EH (cell line): ENCODE results near the gene COMMD10.
"Not testable (repeated sequence)": the region's sequence is repeated elsewhere in the genome, so short reads cannot be mapped to it uniquely, and the experiment has no call there.

ENCODE experiments used
- DNase-seq: peaks from one replicate; pipeline ENCODE4 v3.0.0-alpha.2; 2015; ENCODE audit warnings: low read depth

COMMD10 gene

DNA sequence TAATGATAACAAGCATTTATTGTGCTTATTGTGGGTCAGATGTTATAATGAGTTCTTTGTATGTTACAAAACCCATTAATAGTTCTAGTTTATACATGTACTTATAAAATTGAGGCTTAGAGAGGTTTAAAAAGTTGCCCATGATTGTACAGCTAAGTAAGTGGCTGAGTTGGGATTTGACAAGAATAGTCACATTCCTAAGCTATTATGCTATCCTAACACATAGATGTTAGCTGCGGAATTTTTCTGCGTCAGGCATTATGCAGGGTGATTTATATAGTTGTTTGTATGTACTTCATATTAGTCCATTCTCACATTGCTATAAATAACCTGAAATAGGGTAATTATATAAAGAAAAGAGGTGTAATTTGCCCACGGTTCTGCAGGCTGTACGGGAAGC, 12.5 kb downstream of the COMMD10 start:
- peak; percentile 23 for DNase-seq

GRCh38 chr5:116098998-116099397, 14.2 kb downstream of the COMMD10 start:
- no peak for DNase-seq

GRCh38 chr5:116104941-116105340, 20.1 kb downstream of the COMMD10 start:
- DNase-seq, result not testable (repeated sequence)

- DNase-seq, result no peak
Observed at GRCh38 chr5:116115163-116115562, 30.3 kb downstream of the COMMD10 start.

DNA sequence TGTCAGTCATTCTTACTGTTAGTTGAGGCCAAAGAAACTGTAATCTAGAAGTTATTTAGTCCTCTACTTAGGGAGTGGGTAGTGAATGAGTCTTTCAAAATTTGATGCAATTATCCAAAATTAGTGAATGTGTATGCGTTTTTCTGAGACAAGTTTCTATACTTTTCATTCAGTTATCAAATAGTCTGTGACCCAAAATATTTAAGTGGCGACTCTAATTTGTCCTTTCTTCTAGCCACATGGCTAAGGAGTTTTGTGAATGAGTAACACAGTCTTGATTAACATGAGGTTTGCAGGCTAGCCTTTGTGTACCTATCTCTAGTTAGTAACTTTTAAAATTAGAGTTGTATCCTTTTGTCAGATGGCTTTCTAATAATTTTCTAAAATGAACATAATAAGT, 45.6 kb downstream of the COMMD10 start:
- peak; percentile 71 for DNase-seq

- no peak for DNase-seq
Observed at GRCh38 chr5:116130976-116131375, 46.2 kb downstream of the COMMD10 start.

- no peak for DNase-seq
Observed at GRCh38 chr5:116133281-116133680, 48.5 kb downstream of the COMMD10 start.

DNA sequence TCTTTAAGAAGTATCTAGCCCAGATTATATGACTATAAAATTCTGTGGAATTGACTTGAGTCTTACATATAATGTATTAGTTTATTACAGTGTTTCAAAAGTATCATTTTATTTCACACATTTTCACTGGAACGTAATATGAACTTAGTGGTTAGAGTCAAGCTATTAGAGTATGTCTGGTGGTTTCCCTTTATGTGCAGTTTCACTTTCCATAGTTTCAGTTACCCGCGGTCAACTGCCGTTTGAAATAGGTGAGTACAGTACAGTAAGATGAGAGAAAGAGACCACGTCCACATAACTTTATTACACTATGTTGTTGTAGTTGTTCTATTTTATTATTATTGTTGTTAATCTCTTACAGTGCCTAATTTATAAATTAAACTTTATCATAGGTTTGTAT, 50.5 kb downstream of the COMMD10 start:
- no peak for DNase-seq

GRCh38 chr5:116137544-116138378, 52.9 kb downstream of the COMMD10 start:
- DNase-seq, result peak; percentile 54

- DNase-seq, result no peak
Observed at GRCh38 chr5:116142495-116142894, 57.7 kb downstream of the COMMD10 start.

- DNase-seq, result peak; percentile 70
Observed at GRCh38 chr5:116144103-116144502, 59.3 kb downstream of the COMMD10 start.

DNA sequence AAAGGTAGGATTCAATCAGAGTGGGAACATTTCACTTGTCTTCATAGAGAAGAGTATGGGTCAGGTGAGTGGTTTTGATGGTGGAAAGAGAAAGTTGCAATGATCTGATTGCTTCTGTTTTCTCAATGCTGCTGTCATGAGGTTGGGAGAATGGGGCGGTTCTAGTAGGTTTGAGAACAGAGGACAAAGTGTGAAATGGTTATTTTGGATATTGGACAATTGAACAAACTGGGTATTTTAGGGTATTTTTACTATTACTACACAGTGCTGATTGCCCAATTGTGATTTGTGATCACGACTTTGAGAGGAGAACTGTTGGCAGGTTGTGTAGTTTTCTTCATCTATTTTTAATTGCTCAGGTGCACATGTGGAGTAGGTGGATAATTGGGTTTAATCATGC, 60.2 kb downstream of the COMMD10 start:
- no peak for DNase-seq

DNA sequence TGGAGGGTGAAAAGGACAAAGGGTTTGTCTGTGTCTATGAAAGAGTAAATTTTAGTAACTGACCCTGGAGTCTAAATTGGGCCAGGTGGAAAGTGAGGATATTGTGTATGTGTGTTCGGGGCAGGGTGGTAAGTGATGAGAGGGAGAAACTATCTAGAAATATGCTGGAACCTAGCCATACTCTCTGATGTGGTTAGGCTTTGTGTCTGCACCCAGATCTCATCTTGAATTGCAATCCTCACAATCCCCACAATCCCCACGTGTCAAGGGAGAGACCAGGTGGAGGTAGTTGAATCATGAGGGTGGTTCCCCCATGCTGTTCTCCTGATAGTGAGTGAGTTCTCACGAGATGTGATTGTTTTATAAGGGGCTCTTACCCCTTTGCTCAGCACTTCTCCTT, 60.6 kb downstream of the COMMD10 start:
- no peak for DNase-seq

- DNase-seq, result peak; percentile 13
Observed at GRCh38 chr5:116152169-116152568, 67.3 kb downstream of the COMMD10 start.

DNA sequence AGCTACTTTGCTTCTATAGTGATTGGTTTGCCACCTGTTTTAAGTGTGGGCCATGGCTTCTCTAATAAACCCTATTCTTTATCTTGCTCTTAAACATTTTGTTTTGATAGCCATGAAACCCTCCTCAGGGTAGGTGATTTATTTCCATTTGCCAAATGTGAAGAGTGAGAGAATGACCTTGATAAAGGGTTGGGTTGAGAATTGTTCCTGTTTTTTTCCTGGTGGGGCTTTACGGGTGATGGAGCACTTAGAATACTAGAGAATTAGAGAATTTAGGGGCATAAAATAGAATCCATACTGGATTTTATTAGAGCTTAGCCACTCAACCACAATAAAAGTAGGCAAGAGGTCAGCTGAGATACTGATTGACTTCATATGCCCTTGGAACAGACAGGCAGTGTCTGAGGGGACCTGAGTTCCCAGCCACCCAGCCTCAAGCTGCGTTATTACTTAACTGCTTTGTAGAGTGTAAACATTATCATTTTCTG, 68.9 kb downstream of the COMMD10 start:
- no peak for DNase-seq

GRCh38 chr5:116154252-116154651, 69.4 kb downstream of the COMMD10 start:
- DNase-seq, result no peak

GRCh38 chr5:116154931-116155330, 70.1 kb downstream of the COMMD10 start:
- no peak for DNase-seq

- no peak for DNase-seq
Observed at GRCh38 chr5:116157902-116158301, 73.1 kb downstream of the COMMD10 start.

GRCh38 chr5:116159006-116159405, 74.2 kb downstream of the COMMD10 start:
- no peak for DNase-seq

- DNase-seq, result no peak
Observed at GRCh38 chr5:116174111-116174510, 89.3 kb downstream of the COMMD10 start.

GRCh38 chr5:116176121-116176520, 91.3 kb downstream of the COMMD10 start:
- DNase-seq, result peak; percentile 17

DNA sequence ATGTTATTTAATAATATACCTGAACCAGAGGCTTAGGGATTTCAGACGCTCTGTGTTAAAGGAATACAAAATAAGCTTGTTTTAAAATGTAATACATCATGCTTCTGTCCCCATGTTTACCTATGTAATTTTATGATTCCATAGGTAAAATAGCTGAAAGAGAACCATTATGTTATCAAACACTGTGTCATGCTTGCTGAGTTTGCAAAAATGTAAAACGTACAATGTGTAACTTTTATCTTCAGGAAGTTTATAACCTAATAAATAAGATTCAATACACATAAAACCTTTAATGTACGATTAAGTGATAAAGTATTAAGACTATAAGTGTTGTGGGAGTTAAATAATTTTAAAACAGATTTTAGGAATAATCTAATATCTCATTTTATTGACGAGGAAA, 94.1 kb downstream of the COMMD10 start:
- no peak for DNase-seq

GRCh38 chr5:116209166-116209565, 124.3 kb downstream of the COMMD10 start:
- DNase-seq, result no peak

DNA sequence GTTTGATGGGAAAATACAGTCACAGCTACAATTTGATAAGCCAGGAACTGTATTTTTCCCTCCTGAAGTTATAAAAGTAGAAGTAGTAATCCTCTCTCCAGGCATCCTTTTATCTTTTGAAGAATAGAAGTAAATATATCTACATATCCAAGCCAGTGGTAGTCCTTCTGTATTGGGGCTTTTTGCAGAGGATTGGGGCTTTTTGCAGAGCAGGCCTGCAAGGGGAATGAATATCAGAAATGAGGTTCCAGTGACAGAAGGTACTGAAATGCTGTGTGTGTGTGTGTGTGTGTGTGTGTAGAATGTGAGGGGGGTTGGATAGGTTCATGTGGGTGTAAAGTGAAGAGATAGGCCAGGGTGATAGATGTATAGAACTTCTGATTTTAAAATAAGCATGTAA, 127.4 kb downstream of the COMMD10 start:
- no peak for DNase-seq
